HG02678 (cell line): ENCODE measurements around the gene IFT27.

Experiments
- ATAC-seq: cut with Tn5 transposase; IDR thresholded peaks from one replicate; pipeline ENCODE4 v1.9.1; 2021; ENCODE audit warnings: mild to moderate bottlenecking, moderate library complexity; ENCODE audit not compliant: unreplicated experiment

Gene IFT27

GRCh38 chr22:36797911-36798673, 22.2 kb upstream of the IFT27 start:
- no peak for ATAC-seq

- no peak for ATAC-seq
These were observed 21.5 kb upstream of the IFT27 start for GRCh38 chr22:36797374-36797773.

- ATAC-seq = no peak
These were observed 20.7 kb upstream of the IFT27 start for GRCh38 chr22:36796552-36797175.

- no peak for ATAC-seq
These were observed 19.7 kb upstream of the IFT27 start for GRCh38 chr22:36795633-36796032.

GRCh38 chr22:36790648-36791047, 14.7 kb upstream of the IFT27 start:
- ATAC-seq = no peak

GRCh38 chr22:36787204-36787988, 11.5 kb upstream of the IFT27 start:
- ATAC-seq = no peak

- no peak for ATAC-seq
These were observed 7.8 kb upstream of the IFT27 start for GRCh38 chr22:36783743-36784142.

GRCh38 chr22:36781656-36782627, 6.0 kb upstream of the IFT27 start:
- ATAC-seq = peak; percentile 83

- ATAC-seq = no peak
These were observed 2.1 kb upstream of the IFT27 start for GRCh38 chr22:36778020-36778419.

GRCh38 chr22:36776722-36777121, 803 bp upstream of the IFT27 start:
- no peak for ATAC-seq

GRCh38 chr22:36775586-36775963, 344 bp downstream of the IFT27 start:
- peak; percentile 3 for ATAC-seq

- no peak for ATAC-seq
These were observed 2.0 kb downstream of the IFT27 start for GRCh38 chr22:36773935-36774334.

- no peak for ATAC-seq
These were observed 3.5 kb downstream of the IFT27 start for GRCh38 chr22:36772451-36772850.

- ATAC-seq = no peak
These were observed 4.4 kb downstream of the IFT27 start for GRCh38 chr22:36771356-36772063.

- no peak for ATAC-seq
These were observed 5.2 kb downstream of the IFT27 start for GRCh38 chr22:36770513-36771231.

GRCh38 chr22:36769541-36770512, 6.1 kb downstream of the IFT27 start:
- ATAC-seq = no peak

- no peak for ATAC-seq
These were observed 7.3 kb downstream of the IFT27 start for GRCh38 chr22:36768616-36769015.

GRCh38 chr22:36768141-36768540, 7.8 kb downstream of the IFT27 start:
- no peak for ATAC-seq
